SK-N-SH (cell line): ENCODE data around the gene TLR7. TPM values are rescaled to one million over a fixed set of nuclear protein-coding genes. Genes with fewer than 3 reads are reported as not detected.

Source experiments
- CTCF ChIA-PET: fragments of 300-600, 350-600 bp; formaldehyde crosslinking; extraction: SDS; loops from one replicate; lab custom pipeline; 2021; lab: Yijun Ruan, JAX
- POLR2A ChIA-PET: fragments of 350-600 bp; sonication (Branson Sonifier 250); formaldehyde crosslinking; extraction: SDS; loops from one replicate; lab custom pipeline; 2020; ENCODE audit warnings: antibody characterized with exemption, inconsistent platforms; lab: Yijun Ruan, JAX
- DNase-seq: peaks from one replicate; pipeline ENCODE4 v3.0.0; 2012
- H2AFZ ChIP-seq: fragments of 200-600 bp; sonication (generic); 2 replicates; pipeline ENCODE4 v1.8.1; 2016; ENCODE audit warnings: antibody characterized with exemption, mild to moderate bottlenecking, low read depth
- H3F3A ChIP-seq: fragments of 200-600 bp; sonication (generic); replicated peaks from 2 replicates; pipeline ENCODE3; 2016; ENCODE audit warnings: antibody characterized with exemption, mild to moderate bottlenecking; ENCODE audit not compliant: insufficient read depth
- H3K27ac ChIP-seq, 2 experiments: fragments of 200-500 bp in 1 of 2; fragments of 200-600 bp in 1 of 2; sonication (Bioruptor generic) in 1 of 2; sonication (generic), shearing (Covaris generic) in 1 of 2; 2 replicates each; pipeline versions ENCODE4 v1.5.1 to v1.6.1; 2014 to 2016; ENCODE audit warnings: low read depth in 2 of 2, inconsistent platforms in 1 of 2, low read length in 1 of 2, mild to moderate bottlenecking in 1 of 2, mixed read lengths in 1 of 2
- H3K27me3 ChIP-seq: fragments of 200-600 bp; sonication (generic), shearing (Covaris generic); 2 replicates; pipeline ENCODE4 v1.6.1; 2016; ENCODE audit warnings: mixed run types; ENCODE audit not compliant: insufficient read depth
- H3K36me3 ChIP-seq, 2 experiments: fragments of 200-500 bp in 1 of 2; fragments of 200-600 bp in 1 of 2; sonication (Bioruptor generic) in 1 of 2; sonication (generic) in 1 of 2; replicated peaks in 1 of 2; 2 replicates each; pipeline versions ENCODE3 to v1.5.1; 2014 to 2016; ENCODE audit warnings: low read length in 1 of 2, mild to moderate bottlenecking in 1 of 2; ENCODE audit not compliant: insufficient read depth in 2 of 2, control insufficient read depth in 1 of 2
- H3K4me1 ChIP-seq, 2 experiments: fragments of 200-500 bp in 1 of 2; fragments of 200-600 bp in 1 of 2; sonication (Bioruptor generic) in 1 of 2; sonication (generic), shearing (Covaris generic) in 1 of 2; 2 replicates each; pipeline versions ENCODE4 v1.5.1 to v1.6.1; 2014 to 2016; ENCODE audit warnings: low read depth in 1 of 2, low read length in 1 of 2, mixed run types in 1 of 2; ENCODE audit not compliant: insufficient read depth in 2 of 2, control insufficient read depth in 1 of 2
- H3K4me2 ChIP-seq: fragments of 200-600 bp; sonication (generic), shearing (Covaris generic); 2 replicates; pipeline ENCODE4 v1.6.1; 2017; ENCODE audit warnings: mixed run types
- H3K4me3 ChIP-seq, 2 experiments: fragments of 200-500 bp in 1 of 2; fragments of 200-600 bp in 1 of 2; sonication (Bioruptor generic) in 1 of 2; sonication (generic), shearing (Covaris generic) in 1 of 2; 2 replicates each; pipeline versions ENCODE4 v1.5.1 to v1.8.1; 2014 to 2016; ENCODE audit warnings: low read depth in 2 of 2, inconsistent platforms in 1 of 2, low read length in 1 of 2, mild to moderate bottlenecking in 1 of 2, mixed read lengths in 1 of 2, moderate library complexity in 1 of 2
- H3K79me2 ChIP-seq: fragments of 200-600 bp; sonication (generic); 2 replicates; pipeline ENCODE4 v1.8.1; 2017; ENCODE audit warnings: mild to moderate bottlenecking; ENCODE audit not compliant: insufficient read depth
- H3K9ac ChIP-seq: fragments of 200-600 bp; sonication (generic); 2 replicates; pipeline ENCODE4 v1.6.1; 2017; ENCODE audit warnings: mixed run types
- H3K9me2 ChIP-seq: fragments of 200-600 bp; sonication (generic); 2 replicates; pipeline ENCODE4 v1.6.1; 2017; ENCODE audit warnings: mixed run types
- H3K9me3 ChIP-seq: fragments of 200-600 bp; sonication (generic); 2 replicates; pipeline ENCODE4 v1.6.1; 2017; ENCODE audit warnings: mixed run types, mild to moderate bottlenecking, moderate library complexity
- H4K20me1 ChIP-seq: fragments of 200-600 bp; sonication (generic); 2 replicates; pipeline ENCODE4 v1.6.1; 2017; ENCODE audit warnings: mild to moderate bottlenecking, mixed run types; ENCODE audit not compliant: insufficient read depth
- CHD2 ChIP-seq: fragments of 150-350 bp; IDR thresholded peaks from 2 replicates; pipeline ENCODE4 v1.6.1; 2018; ENCODE audit warnings: low read length; ENCODE audit not compliant: partially characterized antibody
- ELF1 ChIP-seq: IDR thresholded peaks from 2 replicates; pipeline ENCODE4 v1.4.0; 2012
- EZH2phosphoT487 ChIP-seq: fragments of 200-600 bp; sonication (generic); IDR thresholded peaks from 2 replicates; pipeline ENCODE4 v1.6.1; 2017; ENCODE audit warnings: low read depth, mixed run types, mild to moderate bottlenecking, antibody characterized with exemption, moderate library complexity, borderline replicate concordance
- FOSL2 ChIP-seq: IDR thresholded peaks from 2 replicates; pipeline ENCODE4 v1.4.0; 2012; ENCODE audit warnings: low read depth, mild to moderate bottlenecking, moderate library complexity, borderline replicate concordance
- FOXJ3 ChIP-seq: sonication (generic); formaldehyde crosslinking; IDR thresholded peaks from 2 replicates; pipeline ENCODE4 v1.5.1; 2020; ENCODE audit warnings: mild to moderate bottlenecking, missing genetic modification reagents
- GABPA ChIP-seq: IDR thresholded peaks from 2 replicates; pipeline ENCODE4 v1.4.0; 2012; ENCODE audit warnings: low read depth, mild to moderate bottlenecking
- IRF3 ChIP-seq: fragments of 150-350 bp; IDR thresholded peaks from 2 replicates; pipeline ENCODE4 v1.6.1; 2016; ENCODE audit warnings: mild to moderate bottlenecking, low read depth, low read length
- JUND ChIP-seq: IDR thresholded peaks from 2 replicates; pipeline ENCODE4 v1.4.0; 2012
- MXI1 ChIP-seq: IDR thresholded peaks from 2 replicates; pipeline ENCODE4 v1.6.1; 2012; ENCODE audit warnings: mild to moderate bottlenecking, low read depth, low read length, improper control_type of control experiment
- POLR2AphosphoS5 ChIP-seq: IDR thresholded peaks from 2 replicates; pipeline ENCODE4 v1.6.1; 2012; ENCODE audit warnings: low read depth, low read length
- RCOR1 ChIP-seq: fragments of 150-350 bp; IDR thresholded peaks from 2 replicates; pipeline ENCODE4 v1.6.1; 2017; ENCODE audit warnings: antibody characterized with exemption, low read length
- SIN3A ChIP-seq: IDR thresholded peaks from 2 replicates; pipeline ENCODE4 v1.6.1; 2012; ENCODE audit warnings: low read depth, mild to moderate bottlenecking, low read length, moderate library complexity, borderline replicate concordance
- SMC3 ChIP-seq: IDR thresholded peaks from 2 replicates; pipeline ENCODE4 v1.6.1; 2012; ENCODE audit warnings: low read depth, low read length, improper control_type of control experiment
- TAF1 ChIP-seq: IDR thresholded peaks from 2 replicates; pipeline ENCODE4 v1.6.1; 2012; ENCODE audit warnings: low read depth, mild to moderate bottlenecking, low read length, moderate library complexity, borderline replicate concordance
- YY1 ChIP-seq: IDR thresholded peaks from 2 replicates; pipeline ENCODE4 v1.4.0; 2012; ENCODE audit warnings: low read depth, mild to moderate bottlenecking
- ZBTB33 ChIP-seq: IDR thresholded peaks from 2 replicates; pipeline ENCODE4 v1.4.0; 2012; ENCODE audit warnings: low read depth, borderline replicate concordance
- WGBS: methylation state at CpG from one replicate; pipeline ENCODE4 v1.1.6; 2017; ENCODE audit warnings: low lambda C conversion rate; 5-methylcytosine and 5-hydroxymethylcytosine counted together
- polyA plus RNA-seq, 3 experiments: library from polyadenylated mRNA; depleted of rRNA; stranded (reverse); fragments of >200 nt; gene quantifications; 2 replicates each; pipeline ENCODE4 v1.2.3, GENCODE V29; 2012
- TF ChIP-seq, protein P1 (sequence below): fragments of 200-600 bp; sonication (generic); IDR thresholded peaks from 2 replicates; pipeline ENCODE4 v1.6.1; 2017; ENCODE audit warnings: antibody characterized with exemption, mild to moderate bottlenecking, moderate library complexity
- TF ChIP-seq, protein P2 (sequence below): fragments of 150-350 bp; IDR thresholded peaks from 2 replicates; pipeline ENCODE4 v1.6.1; 2017; ENCODE audit warnings: antibody characterized with exemption, low read length, low read depth, borderline replicate concordance

Gene TLR7
- polyA plus RNA-seq (2012; rRNA removed) = not detected in 2 replicates
- polyA plus RNA-seq (2012; cell fraction: cytosol; rRNA removed) = not detected in 2 replicates
- not detected in 2 replicates for polyA plus RNA-seq (2012; cell fraction: nucleus; rRNA removed)

GRCh38 chrX:12866451-12867377, at the start of gene TLR7:
Gene TLR7 (plus strand): TSS chrX:12867072. CDS start chrX:12867579, 507 bp downstream.
- Histone ChIP-seq H4K20me1 (no peaks in the 10 kb centered on the region), H3K9ac (no peak within 1 kb of the TSS), H3K4me2 (no peak within 1 kb of the TSS), H3K27ac (no peak within 1 kb of the TSS), H3F3A (no peaks in the 10 kb centered on the region), H3K79me2 (no peaks in the 10 kb centered on the region), H2AFZ (no peak within 1 kb of the TSS), H3K36me3 (no peaks in the 10 kb centered on the region)
- DNase-seq = no peak
- WGBS = 9% methylated on average over 7 of the region's 7 CpGs
- TF ChIP-seq JUND (no peak), EZH2phosphoT487 (no peak), MXI1 (no peak), RCOR1 (no peak), YY1 (no peak), GABPA (no peak)
- TF ChIP-seq, all 33 proteins: peak for 0
- H3K27me3 ChIP-seq = no peaks in the 10 kb centered on the region
- H3K4me3 ChIP-seq = no peak within 1 kb of the TSS
- no peaks in the 10 kb centered on the region for H3K9me3 ChIP-seq
- no peaks in the 10 kb centered on the region for H3K9me2 ChIP-seq
- ChIA-PET CTCF (no interaction called here), POLR2A (no interaction called here)
- H3K4me1 ChIP-seq = peaks cover 0 to 3% of the 10 kb centered on the region in 2 experiments; a peak in 1 of 4 replicates

- no peaks in the 10 kb centered on the region for H3K79me2 ChIP-seq
- H3K9ac ChIP-seq = no peak overlapping the region
- no peaks in the 10 kb centered on the region for H4K20me1 ChIP-seq
- no peaks in the 10 kb centered on the region for H3K9me2 ChIP-seq
- peaks cover 0 to 2% of the 10 kb centered on the region in 2 experiments; a peak in 1 of 4 replicates for H3K4me1 ChIP-seq
- H3K36me3 ChIP-seq = no peaks in the 10 kb centered on the region
- H3K27me3 ChIP-seq = peaks cover 25% of the 10 kb centered on the region
- no peak overlapping the region for H3K27ac ChIP-seq
- H3K4me3 ChIP-seq = no peak overlapping the region
- H3K9me3 ChIP-seq = no peaks in the 10 kb centered on the region
- no peak overlapping the region for H2AFZ ChIP-seq
- ChIA-PET CTCF (no interaction called here), POLR2A (no interaction called here)
- no peak overlapping the region for H3K4me2 ChIP-seq
- no peaks in the 10 kb centered on the region for H3F3A ChIP-seq
- 44% methylated on average over 5 of the region's 5 CpGs for WGBS
- DNase-seq = no peak
- TF ChIP-seq ELF1 (no peak), SIN3A (no peak), IRF3 (no peak), CHD2 (no peak), FOXJ3 (no peak), ZBTB33 (no peak), TAF1 (no peak), MXI1 (no peak), FOSL2 (no peak), POLR2AphosphoS5 (no peak), SMC3 (no peak), JUND (no peak)
- TF ChIP-seq, protein P1, sequence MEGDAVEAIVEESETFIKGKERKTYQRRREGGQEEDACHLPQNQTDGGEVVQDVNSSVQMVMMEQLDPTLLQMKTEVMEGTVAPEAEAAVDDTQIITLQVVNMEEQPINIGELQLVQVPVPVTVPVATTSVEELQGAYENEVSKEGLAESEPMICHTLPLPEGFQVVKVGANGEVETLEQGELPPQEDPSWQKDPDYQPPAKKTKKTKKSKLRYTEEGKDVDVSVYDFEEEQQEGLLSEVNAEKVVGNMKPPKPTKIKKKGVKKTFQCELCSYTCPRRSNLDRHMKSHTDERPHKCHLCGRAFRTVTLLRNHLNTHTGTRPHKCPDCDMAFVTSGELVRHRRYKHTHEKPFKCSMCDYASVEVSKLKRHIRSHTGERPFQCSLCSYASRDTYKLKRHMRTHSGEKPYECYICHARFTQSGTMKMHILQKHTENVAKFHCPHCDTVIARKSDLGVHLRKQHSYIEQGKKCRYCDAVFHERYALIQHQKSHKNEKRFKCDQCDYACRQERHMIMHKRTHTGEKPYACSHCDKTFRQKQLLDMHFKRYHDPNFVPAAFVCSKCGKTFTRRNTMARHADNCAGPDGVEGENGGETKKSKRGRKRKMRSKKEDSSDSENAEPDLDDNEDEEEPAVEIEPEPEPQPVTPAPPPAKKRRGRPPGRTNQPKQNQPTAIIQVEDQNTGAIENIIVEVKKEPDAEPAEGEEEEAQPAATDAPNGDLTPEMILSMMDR = no peak
- TF ChIP-seq, protein P2, sequence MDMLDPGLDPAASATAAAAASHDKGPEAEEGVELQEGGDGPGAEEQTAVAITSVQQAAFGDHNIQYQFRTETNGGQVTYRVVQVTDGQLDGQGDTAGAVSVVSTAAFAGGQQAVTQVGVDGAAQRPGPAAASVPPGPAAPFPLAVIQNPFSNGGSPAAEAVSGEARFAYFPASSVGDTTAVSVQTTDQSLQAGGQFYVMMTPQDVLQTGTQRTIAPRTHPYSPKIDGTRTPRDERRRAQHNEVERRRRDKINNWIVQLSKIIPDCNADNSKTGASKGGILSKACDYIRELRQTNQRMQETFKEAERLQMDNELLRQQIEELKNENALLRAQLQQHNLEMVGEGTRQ = no peak
These were observed 49.3 kb upstream of the TLR7 start for GRCh38 chrX:12817528-12817927.
